Measurements from ENCODE around the gene ATP8A2. TPM values are rescaled to one million over a fixed set of nuclear protein-coding genes. Genes with fewer than 3 reads are reported as not detected.

Gene ATP8A2
- total RNA-seq, 2 experiments from 2014 or later = 0.22 to 0.42 TPM

- H3K4me3 Mint-ChIP-seq = no peak overlapping the region
- H3K27me3 Mint-ChIP-seq = no peaks in the 10 kb centered on the region
- H3K4me1 Mint-ChIP-seq = peaks cover 15% of the 10 kb centered on the region
- H3K9me3 Mint-ChIP-seq = no peaks in the 10 kb centered on the region
- no peak overlapping the region for H3K27ac Mint-ChIP-seq
- peaks cover 2% of the 10 kb centered on the region for H3K36me3 Mint-ChIP-seq (ENCODE audit: low read depth)
- ChIA-PET POLR2A (no interaction called here), CTCF (interaction anchor here (2.2 kb wide), 1 partner anchor 14 kb away, joined by 5 read pairs; no protein-coding TSS in a partner anchor)
- no peak for DNase-seq
Measured at GRCh38 chr13:25890671-25891212, 519.0 kb downstream of the ATP8A2 start.

- H3K27ac Mint-ChIP-seq = no peak overlapping the region
- no peak overlapping the region for H3K4me3 Mint-ChIP-seq
- peaks cover 2% of the 10 kb centered on the region for H3K36me3 Mint-ChIP-seq (ENCODE audit: low read depth)
- POLR2A ChIA-PET = no interaction called here
- H3K27me3 Mint-ChIP-seq = peaks cover 4% of the 10 kb centered on the region
- CTCF ChIA-PET = no interaction called here
- no peak for DNase-seq
- H3K4me1 Mint-ChIP-seq = peaks cover 30% of the 10 kb centered on the region
- peaks cover 10% of the 10 kb centered on the region for H3K9me3 Mint-ChIP-seq
Measured at GRCh38 chr13:25898991-25899390, 527.2 kb downstream of the ATP8A2 start.

GRCh38 chr13:25899464-25899863, 527.7 kb downstream of the ATP8A2 start:
- Mint-ChIP-seq H3K36me3 (ENCODE audit: low read depth) (peaks cover 2% of the 10 kb centered on the region), H3K4me3 (no peak overlapping the region), H3K27ac (peak overlapping the region; percentile 56), H3K9me3 (peaks cover 10% of the 10 kb centered on the region), H3K27me3 (peaks cover 4% of the 10 kb centered on the region), H3K4me1 (peaks cover 30% of the 10 kb centered on the region)
- DNase-seq = no peak
- CTCF ChIA-PET = interaction anchor here (0.8 to 1.2 kb wide), 2 partner anchors 18 to 27 kb away, joined by 3 read pairs; no protein-coding TSS in a partner anchor
- POLR2A ChIA-PET = no interaction called here

- no peak overlapping the region for H3K27ac Mint-ChIP-seq
- H3K4me3 Mint-ChIP-seq = no peak overlapping the region
- ChIA-PET CTCF (interaction anchor here (0.8 to 1.2 kb wide), 2 partner anchors 18 to 27 kb away, joined by 3 read pairs; no protein-coding TSS in a partner anchor), POLR2A (no interaction called here)
- peaks cover 2% of the 10 kb centered on the region for H3K36me3 Mint-ChIP-seq (ENCODE audit: low read depth)
- no peak for DNase-seq
- H3K9me3 Mint-ChIP-seq = peaks cover 10% of the 10 kb centered on the region
- peaks cover 30% of the 10 kb centered on the region for H3K4me1 Mint-ChIP-seq
- H3K27me3 Mint-ChIP-seq = peaks cover 4% of the 10 kb centered on the region
Measured at GRCh38 chr13:25899952-25900351, 528.2 kb downstream of the ATP8A2 start.

- CTCF ChIA-PET = interaction anchor here (1.0 to 1.2 kb wide), 3 partner anchors 17 to 70 kb away, joined by 3 read pairs; no protein-coding TSS in a partner anchor
- H3K4me3 Mint-ChIP-seq = no peak overlapping the region
Measured at GRCh38 chr13:25901460-25902376, 529.9 kb downstream of the ATP8A2 start.

GRCh38 chr13:25902455-25902854, 530.7 kb downstream of the ATP8A2 start:
- CTCF ChIA-PET = interaction anchor here (1.0 to 1.2 kb wide), 2 partner anchors 18 to 69 kb away, joined by 3 read pairs; no protein-coding TSS in a partner anchor
- Mint-ChIP-seq H3K36me3 (ENCODE audit: low read depth) (peaks cover 2% of the 10 kb centered on the region), H3K4me1 (peaks cover 30% of the 10 kb centered on the region), H3K9me3 (peaks cover 8% of the 10 kb centered on the region), H3K27me3 (no peaks in the 10 kb centered on the region), H3K27ac (peak overlapping the region; percentile 52), H3K4me3 (no peak overlapping the region)
- POLR2A ChIA-PET = interaction anchor here (0.7 kb wide), 1 partner anchor 382 kb away, joined by 6 read pairs; no protein-coding TSS in a partner anchor
- DNase-seq = no peak

More at GRCh38 chr13:25901460-25902376, 529.9 kb downstream of the ATP8A2 start:
- Mint-ChIP-seq H3K36me3 (ENCODE audit: low read depth) (peaks cover 2% of the 10 kb centered on the region), H3K27me3 (no peaks in the 10 kb centered on the region), H3K9me3 (peaks cover 8% of the 10 kb centered on the region), H3K27ac (no peak overlapping the region), H3K4me1 (peaks cover 30% of the 10 kb centered on the region)
- POLR2A ChIA-PET = interaction anchor here (0.7 kb wide), 1 partner anchor 381 kb away, joined by 6 read pairs; no protein-coding TSS in a partner anchor
- peak; percentile 55 for DNase-seq

- peaks cover 4% of the 10 kb centered on the region for H3K9me3 Mint-ChIP-seq
- H3K27me3 Mint-ChIP-seq = no peaks in the 10 kb centered on the region
- CTCF ChIA-PET = no interaction called here
- no peaks in the 10 kb centered on the region for H3K36me3 Mint-ChIP-seq (ENCODE audit: low read depth)
- POLR2A ChIA-PET = no interaction called here
- H3K27ac Mint-ChIP-seq = peak overlapping the region; percentile 52
- peaks cover 31% of the 10 kb centered on the region for H3K4me1 Mint-ChIP-seq
- H3K4me3 Mint-ChIP-seq = no peak overlapping the region
- DNase-seq = no peak
Measured at GRCh38 chr13:25902891-25903341, 531.1 kb downstream of the ATP8A2 start.

- POLR2A ChIA-PET = no interaction called here
- no peak overlapping the region for H3K4me3 Mint-ChIP-seq
- CTCF ChIA-PET = no interaction called here
- H3K9me3 Mint-ChIP-seq = no peaks in the 10 kb centered on the region
- H3K36me3 Mint-ChIP-seq (ENCODE audit: low read depth) = no peaks in the 10 kb centered on the region
- no peak for DNase-seq
- no peak overlapping the region for H3K27ac Mint-ChIP-seq
- peaks cover 24% of the 10 kb centered on the region for H3K4me1 Mint-ChIP-seq
- no peaks in the 10 kb centered on the region for H3K27me3 Mint-ChIP-seq
Measured at GRCh38 chr13:25904830-25905229, 533.1 kb downstream of the ATP8A2 start.

- POLR2A ChIA-PET = no interaction called here
- Mint-ChIP-seq H3K27ac (no peak overlapping the region), H3K27me3 (no peaks in the 10 kb centered on the region), H3K4me1 (peaks cover 16% of the 10 kb centered on the region), H3K36me3 (ENCODE audit: low read depth) (no peaks in the 10 kb centered on the region), H3K9me3 (no peaks in the 10 kb centered on the region), H3K4me3 (no peak overlapping the region)
- CTCF ChIA-PET = no interaction called here
- no peak for DNase-seq
Measured at GRCh38 chr13:25905611-25906010, 533.8 kb downstream of the ATP8A2 start.

- H3K4me1 Mint-ChIP-seq = peaks cover 10% of the 10 kb centered on the region
- POLR2A ChIA-PET = no interaction called here
- CTCF ChIA-PET = interaction anchor here (0.6 kb wide), 2 partner anchors 35 to 1388 kb away, joined by 3 read pairs; no protein-coding TSS in a partner anchor
- no peaks in the 10 kb centered on the region for H3K36me3 Mint-ChIP-seq (ENCODE audit: low read depth)
- DNase-seq = peak; percentile 16
- no peaks in the 10 kb centered on the region for H3K27me3 Mint-ChIP-seq
- H3K27ac Mint-ChIP-seq = no peak overlapping the region
- H3K4me3 Mint-ChIP-seq = no peak overlapping the region
- H3K9me3 Mint-ChIP-seq = no peaks in the 10 kb centered on the region
Measured at GRCh38 chr13:25906191-25906661, 534.5 kb downstream of the ATP8A2 start.

GRCh38 chr13:25908366-25908765, 536.6 kb downstream of the ATP8A2 start:
- Mint-ChIP-seq H3K36me3 (ENCODE audit: low read depth) (no peaks in the 10 kb centered on the region), H3K27me3 (no peaks in the 10 kb centered on the region), H3K4me3 (no peak overlapping the region), H3K9me3 (no peaks in the 10 kb centered on the region), H3K4me1 (peaks cover 1% of the 10 kb centered on the region), H3K27ac (no peak overlapping the region)
- POLR2A ChIA-PET = no interaction called here
- no peak for DNase-seq
- CTCF ChIA-PET = interaction anchor here (1.5 kb wide), 1 partner anchor 17 kb away, joined by 3 read pairs; no protein-coding TSS in a partner anchor

- no peak overlapping the region for H3K27ac Mint-ChIP-seq
- no peaks in the 10 kb centered on the region for H3K27me3 Mint-ChIP-seq
- H3K36me3 Mint-ChIP-seq (ENCODE audit: low read depth) = no peaks in the 10 kb centered on the region
- peaks cover 1% of the 10 kb centered on the region for H3K4me1 Mint-ChIP-seq
- CTCF ChIA-PET = no interaction called here
- H3K9me3 Mint-ChIP-seq = no peaks in the 10 kb centered on the region
- no peak for DNase-seq
- no peak overlapping the region for H3K4me3 Mint-ChIP-seq
- POLR2A ChIA-PET = no interaction called here
Measured at GRCh38 chr13:25910243-25910642, 538.5 kb downstream of the ATP8A2 start.

- H3K27me3 Mint-ChIP-seq = no peaks in the 10 kb centered on the region
- CTCF ChIA-PET = no interaction called here
- no peaks in the 10 kb centered on the region for H3K9me3 Mint-ChIP-seq
- POLR2A ChIA-PET = no interaction called here
- no peaks in the 10 kb centered on the region for H3K36me3 Mint-ChIP-seq (ENCODE audit: low read depth)
- H3K4me3 Mint-ChIP-seq = no peak overlapping the region
- peaks cover 1% of the 10 kb centered on the region for H3K4me1 Mint-ChIP-seq
- no peak for DNase-seq
- H3K27ac Mint-ChIP-seq = no peak overlapping the region
Measured at GRCh38 chr13:25910991-25911419, 539.2 kb downstream of the ATP8A2 start.

Measured in activated CD4-positive, alpha-beta T cell treated with anti-CD3 and anti-CD28 coated beads, Interleukin-2, amount 10 ng/mL, durations not matched to agents 7 days and 5 days (primary cell).